GM18951 (cell line): Measurements from ENCODE around the gene C1QTNF1.

ENCODE experiments used
- POLR2A ChIP-seq: IDR thresholded peaks from 4 replicates; pipeline ENCODE4 v1.6.1; 2011; ENCODE audit warnings: mild to moderate bottlenecking; ENCODE audit not compliant: insufficient read length, insufficient read depth; ENCODE audit errors: extremely low read depth
- in situ Hi-C: fragments of 300-500 bp; cut with MboI; formaldehyde crosslinking; loops from one replicate; pipeline ENCODE4 v1.12.0; 2022; ENCODE audit warnings: low sequenced_read_pairs, mixed read lengths, inconsistent platforms; ENCODE audit not compliant: unreplicated experiment

Gene C1QTNF1

DNA sequence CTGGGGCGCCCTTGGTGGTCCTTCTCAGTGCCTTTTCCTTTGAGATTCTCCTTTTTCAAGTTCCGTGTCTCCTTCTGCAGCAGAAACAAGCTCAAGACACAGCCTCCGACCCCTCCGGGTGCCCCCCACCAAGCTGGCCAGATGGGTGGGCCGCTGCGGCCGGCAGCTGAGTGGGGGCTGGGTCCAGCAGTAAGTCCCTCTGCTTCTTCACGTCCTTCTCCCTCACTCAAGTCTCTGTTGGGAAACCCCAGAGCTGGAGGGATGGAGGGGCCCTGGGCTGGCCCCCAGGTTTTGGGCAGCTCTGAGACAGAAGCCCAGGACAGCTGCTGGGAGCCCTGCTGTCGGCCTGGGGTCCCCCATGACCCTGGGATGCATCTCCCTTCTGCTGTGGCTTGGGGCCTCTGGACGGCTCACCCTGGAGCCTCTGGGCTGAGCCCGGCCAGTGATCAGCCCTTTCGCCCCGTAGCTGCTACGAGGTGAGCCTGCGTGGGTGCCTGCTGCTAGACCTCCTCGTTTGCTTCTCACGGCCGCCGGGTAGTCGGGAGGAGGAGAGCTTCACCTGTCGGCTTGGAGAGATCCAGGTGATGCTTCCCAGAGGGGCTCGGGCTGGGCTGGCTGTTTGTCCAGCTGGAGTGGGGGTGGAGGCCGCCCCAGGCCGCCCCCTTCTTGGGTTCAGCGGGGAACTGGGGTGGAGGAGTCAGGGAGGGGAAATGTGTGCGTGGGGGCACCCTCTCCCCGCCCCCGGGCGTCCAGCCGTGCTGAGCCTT, 61.4 kb downstream of the C1QTNF1 start:
- in situ Hi-C loops = loop anchor here (10.0 kb wide), 1 partner anchor 309 kb away; no protein-coding TSS in a partner anchor
- no peak for TF ChIP-seq POLR2A

DNA sequence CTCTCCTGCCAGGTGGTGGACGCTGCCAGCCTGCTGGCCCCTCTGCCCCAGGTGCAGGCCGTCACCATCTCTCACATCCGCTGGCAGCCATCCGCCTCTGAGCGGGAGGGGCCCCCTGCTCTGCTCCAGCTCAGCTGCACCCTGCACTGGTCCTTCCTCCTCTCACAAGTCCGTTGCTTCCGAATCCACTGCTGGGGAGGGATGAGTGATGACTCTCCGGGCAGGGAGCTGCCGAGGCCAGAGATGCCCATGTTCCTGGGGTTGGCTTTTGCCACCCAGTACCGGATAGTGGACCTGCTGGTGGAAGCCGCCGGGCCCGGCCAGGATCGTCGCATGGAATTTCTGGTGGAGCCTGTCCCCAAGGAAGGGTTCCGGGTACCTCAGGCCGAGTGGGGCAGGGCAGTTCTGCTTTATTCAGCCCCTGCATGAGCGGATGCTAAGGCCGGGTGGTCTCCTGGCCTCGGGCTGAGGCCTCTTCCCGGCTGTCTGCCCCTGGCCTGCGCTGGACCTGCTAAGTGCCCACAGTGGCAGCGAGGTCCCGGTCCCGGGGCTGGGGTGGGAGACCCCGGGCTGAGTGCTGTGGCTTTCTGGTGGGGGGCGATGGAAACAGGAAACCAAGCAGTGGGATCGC, 62.1 kb downstream of the C1QTNF1 start:
- in situ Hi-C loops = loop anchor here (10.0 kb wide), 1 partner anchor 309 kb away; no protein-coding TSS in a partner anchor
- TF ChIP-seq POLR2A = no peak

DNA sequence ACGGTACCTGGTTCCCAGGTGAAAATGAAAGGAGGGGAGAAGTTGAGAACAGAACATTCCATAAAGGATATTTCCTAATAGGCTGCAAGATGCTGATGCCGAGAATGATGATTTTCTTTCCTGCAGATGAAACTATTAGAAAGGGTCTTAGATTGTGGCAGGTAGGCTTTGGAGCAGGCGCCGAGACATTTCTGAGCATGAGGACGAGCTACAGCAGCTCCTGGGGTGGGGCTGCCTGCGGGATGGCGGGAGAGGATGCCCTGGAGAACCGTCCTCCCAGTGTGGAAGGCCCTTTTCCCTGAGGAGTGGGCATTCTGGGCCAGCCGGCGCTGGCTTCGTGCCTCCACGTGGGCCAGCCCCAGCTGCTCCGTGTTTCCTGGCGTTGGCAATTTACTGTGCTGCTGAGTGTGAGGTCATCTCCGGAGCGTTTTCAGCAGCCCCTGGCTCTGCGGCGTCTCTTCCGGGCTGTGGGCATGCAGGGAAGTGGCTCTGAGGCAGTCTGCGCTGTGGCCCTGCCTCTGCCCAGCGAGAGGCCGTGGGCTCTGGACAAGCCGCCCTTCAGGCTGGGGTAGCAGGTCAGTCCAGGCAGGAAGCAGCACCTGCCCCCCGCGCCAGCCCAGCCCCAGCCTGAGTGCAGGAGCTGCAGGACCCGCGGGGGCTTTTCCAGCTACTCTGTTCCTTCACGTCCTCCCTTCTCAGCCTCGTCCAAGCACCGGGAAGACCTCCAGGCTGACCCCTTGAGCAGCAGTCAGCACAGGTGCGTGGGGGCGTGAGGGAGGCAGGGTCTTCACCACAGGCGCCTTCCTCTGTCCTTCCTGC, 62.8 kb downstream of the C1QTNF1 start:
- in situ Hi-C loops = loop anchor here (10.0 kb wide), 1 partner anchor 308 kb away; no protein-coding TSS in a partner anchor
- TF ChIP-seq POLR2A = no peak

DNA sequence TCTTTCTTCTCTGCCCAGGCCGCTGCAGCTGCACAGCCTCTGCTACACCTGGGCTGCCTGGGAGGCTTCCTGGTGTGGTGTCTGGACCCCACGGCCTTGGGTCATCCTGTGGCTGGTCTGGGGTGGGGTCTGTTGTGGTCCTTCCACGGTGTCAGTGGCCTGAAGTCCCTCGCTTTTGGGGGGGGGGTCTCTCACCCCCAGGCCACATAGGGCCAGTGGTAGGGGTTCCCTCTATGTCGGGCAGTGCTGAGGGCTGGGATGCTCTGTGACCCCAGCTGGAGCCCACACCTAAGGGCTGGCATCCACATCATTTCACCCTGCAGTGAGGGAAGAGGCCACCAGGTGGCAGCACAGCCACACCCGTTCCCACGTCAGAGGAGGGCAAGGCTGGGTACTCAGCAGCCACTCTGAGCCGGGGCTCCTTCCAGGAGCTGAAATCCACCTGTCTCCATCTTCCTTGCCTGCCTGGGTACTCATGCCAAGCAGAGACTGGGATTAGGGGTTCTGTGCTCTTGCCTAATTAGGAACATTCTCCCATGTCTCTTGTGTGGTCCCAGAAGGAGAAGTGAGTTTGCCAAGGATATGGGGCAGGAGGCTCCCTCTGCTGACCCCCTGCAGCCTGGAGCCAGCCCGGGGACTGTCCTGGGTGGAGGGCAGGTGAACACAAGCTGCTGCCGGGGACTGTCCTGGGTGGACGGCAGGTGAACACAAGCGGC, 63.6 kb downstream of the C1QTNF1 start:
- in situ Hi-C loops = loop anchor here (10.0 kb wide), 1 partner anchor 307 kb away; no protein-coding TSS in a partner anchor
- no peak for TF ChIP-seq POLR2A

DNA sequence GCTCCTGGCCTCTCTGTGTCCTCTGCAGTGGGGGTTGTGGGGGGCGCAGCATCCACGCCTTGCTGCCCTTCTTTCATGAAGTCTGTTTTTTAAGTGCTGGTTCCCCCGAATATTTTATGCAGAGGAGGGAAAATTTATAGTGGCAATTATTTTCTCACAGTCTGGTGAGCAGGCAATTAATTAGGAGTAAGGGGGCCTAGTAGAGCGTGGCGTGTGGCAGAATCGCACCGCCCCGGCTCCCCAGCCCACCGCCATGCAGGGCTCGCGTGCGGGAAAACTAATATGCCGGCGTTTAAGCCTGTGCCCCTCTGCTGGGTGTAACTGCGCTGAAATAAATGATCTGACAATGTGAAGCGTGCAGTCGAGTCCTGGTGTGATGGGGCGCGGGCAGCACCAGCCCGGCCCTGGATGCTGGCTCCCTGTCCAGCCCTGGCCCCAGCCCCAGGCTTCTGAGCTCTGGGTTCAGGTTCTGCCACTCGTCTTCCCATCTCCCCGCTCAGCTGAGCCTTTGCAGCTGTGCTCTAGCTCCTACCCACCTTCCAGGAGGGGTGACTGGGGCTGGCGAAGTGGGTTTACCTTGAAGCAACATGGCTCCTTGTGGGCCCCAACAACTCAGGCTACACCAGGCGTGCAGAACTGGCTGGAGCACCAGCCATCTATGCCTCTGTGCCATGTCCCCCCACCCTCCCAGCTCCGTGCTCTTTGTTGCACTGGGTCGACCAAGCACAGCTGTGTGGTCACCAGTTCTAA, 64.5 kb downstream of the C1QTNF1 start:
- in situ Hi-C loops = loop anchor here (10.0 kb wide), 1 partner anchor 306 kb away; no protein-coding TSS in a partner anchor
- TF ChIP-seq POLR2A = no peak

DNA sequence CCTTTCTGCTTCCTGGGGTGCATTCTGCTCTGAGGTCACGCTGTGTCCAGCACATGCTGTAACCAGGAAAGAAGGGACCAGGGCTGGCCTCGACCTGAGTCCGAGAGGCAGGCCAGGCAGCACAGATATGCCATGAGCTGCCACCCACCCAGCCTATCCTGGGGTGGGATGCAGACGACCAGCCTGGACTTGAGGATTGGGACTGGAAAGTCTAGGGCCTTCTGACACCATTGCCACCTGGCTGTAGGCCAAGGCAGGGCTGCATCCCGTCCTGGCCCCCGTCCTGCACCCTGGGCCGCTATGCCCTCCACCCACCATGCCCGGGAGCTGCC, 65.0 kb downstream of the C1QTNF1 start:
- in situ Hi-C loops = loop anchor here (10.0 kb wide), 1 partner anchor 306 kb away; no protein-coding TSS in a partner anchor
- no peak for TF ChIP-seq POLR2A

DNA sequence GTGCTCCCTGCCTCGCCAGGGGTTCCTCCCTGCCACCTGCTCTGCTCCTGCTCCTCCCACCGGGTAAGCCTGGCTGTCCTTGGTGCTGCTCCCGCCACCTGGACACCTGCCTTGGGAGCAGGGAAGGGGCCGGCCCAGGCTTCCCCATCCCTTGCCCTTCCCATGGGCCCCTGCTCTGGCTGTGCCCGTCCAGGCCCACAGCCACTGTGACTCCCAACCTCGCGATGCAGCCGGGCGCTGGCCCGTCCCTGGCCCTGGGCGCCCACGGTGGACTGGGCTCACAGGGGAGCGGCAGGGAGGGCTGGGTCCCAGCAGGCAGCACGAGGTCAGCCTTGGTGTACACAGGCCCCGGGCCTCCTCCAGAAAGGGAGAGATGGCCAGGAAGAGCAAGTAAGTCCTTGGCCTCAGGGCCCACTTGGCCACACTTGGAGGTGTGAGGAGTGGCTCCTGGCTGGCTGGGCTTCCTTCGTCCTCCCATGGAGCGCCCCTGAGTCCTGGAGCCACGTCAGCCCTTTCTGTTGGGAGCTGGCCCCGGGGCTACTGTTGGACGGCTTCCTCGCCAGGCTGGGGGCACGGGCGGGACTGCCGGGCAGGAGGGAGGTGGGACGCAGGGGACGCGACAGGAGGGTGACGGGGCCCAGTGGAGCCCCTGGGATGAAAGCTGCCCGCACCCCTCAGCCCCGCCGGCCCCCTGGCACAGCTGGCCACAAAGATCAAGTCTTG, 65.9 kb downstream of the C1QTNF1 start:
- TF ChIP-seq POLR2A = no peak
- in situ Hi-C loops = loop anchor here (10.0 kb wide), 1 partner anchor 305 kb away; no protein-coding TSS in a partner anchor

DNA sequence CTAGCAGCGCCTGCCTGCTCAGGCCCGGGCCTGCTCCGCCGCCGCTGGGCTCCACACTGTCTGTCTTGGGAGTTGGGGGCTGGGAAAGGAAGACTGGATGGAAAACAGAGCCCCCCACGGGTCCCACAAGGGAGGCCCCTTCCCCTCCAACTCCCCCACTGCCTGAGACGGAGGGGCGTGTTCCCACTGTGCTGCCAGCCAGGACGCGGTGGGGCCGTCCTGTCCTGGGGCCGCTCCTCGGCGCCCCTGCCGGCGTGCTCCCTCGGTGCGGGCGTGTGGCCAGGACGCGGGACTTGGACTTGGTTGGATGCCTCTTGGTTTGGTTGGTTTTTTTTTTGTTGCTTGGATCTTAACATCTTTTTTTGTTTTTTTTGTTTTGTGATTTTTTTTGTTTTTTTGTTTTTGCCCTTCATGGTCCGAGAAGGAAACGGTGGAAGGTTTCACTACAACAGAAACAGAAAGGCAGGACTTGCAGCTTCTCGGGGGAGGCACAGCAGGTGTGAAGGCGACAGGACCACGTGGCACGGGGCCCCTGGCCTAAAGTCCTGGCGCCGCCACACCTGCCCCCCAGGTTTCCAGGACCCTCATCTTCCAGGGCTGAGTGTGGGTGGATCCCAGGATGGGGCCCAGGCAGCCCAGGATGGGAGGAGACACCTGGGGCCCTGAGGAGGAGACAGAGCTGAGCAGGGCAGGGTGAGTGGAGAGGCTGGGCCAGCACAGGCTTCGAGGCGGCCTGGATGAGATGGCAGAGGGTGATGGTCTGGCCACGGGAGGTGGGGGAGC, 66.7 kb downstream of the C1QTNF1 start:
- in situ Hi-C loops = no loop called here
- TF ChIP-seq POLR2A = no peak

DNA sequence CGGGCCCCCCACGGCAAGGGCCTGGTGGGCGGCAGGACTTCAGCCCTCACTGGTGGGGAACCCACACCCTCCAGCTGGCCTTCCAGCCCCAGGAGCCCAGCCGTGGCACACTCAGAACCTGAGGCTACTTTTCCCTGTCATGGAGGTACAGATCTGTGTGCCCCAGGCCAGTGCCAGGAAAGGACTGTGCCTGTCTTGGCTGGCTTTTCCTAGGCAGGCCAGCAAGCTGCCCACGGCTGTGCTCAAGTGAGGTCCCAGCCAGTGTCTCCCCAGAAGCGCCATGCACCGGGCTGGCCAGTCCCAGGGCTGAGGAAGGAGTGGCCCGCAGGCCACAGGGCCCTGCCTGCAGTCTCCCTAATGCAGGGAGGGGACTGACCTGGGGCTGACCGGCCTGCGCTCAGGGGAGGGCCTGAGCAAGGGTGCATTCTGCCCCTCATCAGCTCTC, 67.3 kb downstream of the C1QTNF1 start:
- TF ChIP-seq POLR2A = no peak
- in situ Hi-C loops = no loop called here

DNA sequence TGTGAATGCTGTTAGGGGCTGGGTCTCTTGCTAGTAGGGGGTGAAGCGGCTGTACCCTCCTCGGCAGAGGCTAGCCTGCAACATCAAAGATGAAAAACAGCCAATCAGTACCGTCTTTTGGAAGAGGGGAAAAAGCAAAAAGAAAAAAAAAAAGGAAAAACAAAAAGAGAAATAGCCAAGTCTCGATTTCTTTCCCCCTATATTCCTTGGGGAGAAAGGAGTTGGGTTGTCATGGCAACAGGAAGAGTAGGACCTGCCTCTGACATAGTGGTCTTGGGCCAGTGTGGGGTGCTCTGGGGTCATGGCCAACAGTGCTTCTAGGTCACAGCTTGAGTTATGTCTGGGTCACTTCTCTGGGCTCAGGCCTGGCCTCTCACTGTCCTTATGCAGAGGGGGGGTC, 68.6 kb downstream of the C1QTNF1 start:
- TF ChIP-seq POLR2A = no peak
- in situ Hi-C loops = no loop called here

DNA sequence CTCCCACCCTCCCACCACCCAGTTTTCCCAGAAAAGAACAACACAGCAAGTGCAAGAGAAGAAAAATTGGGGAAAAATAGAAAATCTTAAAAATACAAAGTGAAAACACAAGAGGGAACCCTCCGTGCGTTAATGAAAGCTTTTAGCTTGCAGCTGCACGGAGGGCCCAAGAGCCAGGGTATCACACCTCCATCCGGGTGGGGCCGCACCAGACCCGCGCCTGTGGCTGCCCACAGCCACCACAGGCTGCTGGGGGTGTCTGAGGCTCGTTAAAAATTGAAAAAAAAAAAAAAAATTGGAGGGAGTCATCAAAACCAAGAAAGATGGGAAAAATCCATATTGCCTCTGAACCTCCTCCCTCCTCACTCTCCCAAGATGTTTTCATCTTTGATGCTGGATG, 69.3 kb downstream of the C1QTNF1 start:
- in situ Hi-C loops = no loop called here
- TF ChIP-seq POLR2A = no peak
